CD4-positive, CD25-positive, alpha-beta regulatory T cell (primary cell): ENCODE measurements around the gene PCCA. TPM values are rescaled to one million over a fixed set of nuclear protein-coding genes. Genes with fewer than 3 reads are reported as not detected.

ENCODE experiments used
- ATAC-seq, 2 donors: fragments of 150-1000 bp; cut with Tn5 transposase; one replicate each; pipeline ENCODE4 v1.10.0; 2021; ENCODE audit warnings: low read depth in 2 of 2, moderate number of reproducible peaks in 2 of 2, moderate library complexity in 1 of 2
- DNase-seq, 3 donors: peaks; one replicate each; pipeline versions ENCODE4 v3.0.0 to v3.0.0-alpha.2; 2012 to 2022; ENCODE audit warnings: mixed read lengths in 1 of 3
- H3K27ac ChIP-seq: one replicate; pipeline ENCODE4 v1.7.0; 2013; ENCODE audit warnings: mild to moderate bottlenecking, low read length; ENCODE audit not compliant: insufficient read depth, poor library complexity, severe bottlenecking
- H3K27me3 ChIP-seq: one replicate; pipeline ENCODE4 v1.7.0; 2013; ENCODE audit warnings: low read length; ENCODE audit not compliant: control insufficient read depth, insufficient read depth
- H3K36me3 ChIP-seq: one replicate; pipeline ENCODE4 v1.7.0; 2013; ENCODE audit warnings: mild to moderate bottlenecking, low read length, moderate library complexity; ENCODE audit not compliant: control insufficient read depth, insufficient read depth
- H3K4me1 ChIP-seq: 2 replicates; pipeline ENCODE4 v1.7.0; 2013; ENCODE audit warnings: mild to moderate bottlenecking, low read length; ENCODE audit not compliant: insufficient read depth, control insufficient read depth, poor library complexity, severe bottlenecking
- H3K4me3 ChIP-seq: one replicate; pipeline ENCODE4 v1.7.0; 2013; ENCODE audit warnings: low read depth, mild to moderate bottlenecking, low read length, moderate library complexity
- H3K9me3 ChIP-seq, 2 experiments: 1 replicate in 1 of 2; 2 replicates in 1 of 2; pipeline ENCODE4 v1.7.0; 2013; ENCODE audit warnings: low read length in 2 of 2, mild to moderate bottlenecking in 1 of 2, moderate library complexity in 1 of 2; ENCODE audit not compliant: control insufficient read depth in 2 of 2
- H3K27ac Mint-ChIP-seq, 3 donors: one replicate each; pipeline ENCODE4 v1.8.0; 2020 to 2022; ENCODE audit warnings: mild to moderate bottlenecking in 3 of 3, mixed read lengths in 3 of 3, moderate library complexity in 2 of 3
- H3K27me3 Mint-ChIP-seq: one replicate; pipeline ENCODE4 v1.8.0; 2022; ENCODE audit warnings: mild to moderate bottlenecking, mixed read lengths
- H3K36me3 Mint-ChIP-seq: one replicate; pipeline ENCODE4 v1.8.0; 2020; ENCODE audit warnings: mixed read lengths
- H3K4me1 Mint-ChIP-seq, 4 donors: one replicate each; pipeline ENCODE4 v1.8.0; 2020 to 2022; ENCODE audit warnings: mixed read lengths in 4 of 4, mild to moderate bottlenecking in 1 of 4
- H3K4me3 Mint-ChIP-seq, 4 donors: one replicate each; pipeline ENCODE4 v1.8.0; 2020 to 2022; ENCODE audit warnings: mild to moderate bottlenecking in 4 of 4, mixed read lengths in 4 of 4, moderate library complexity in 3 of 4
- H3K9me3 Mint-ChIP-seq, 7 donors: one replicate each; pipeline ENCODE4 v1.8.0; 2020 to 2022; ENCODE audit warnings: mixed read lengths in 7 of 7, mild to moderate bottlenecking in 3 of 7, moderate library complexity in 2 of 7
- polyA plus RNA-seq, 4 donors: library from polyadenylated mRNA; unstranded; fragments of 300-500 nt; fragmentation: Illumina TruSeq; gene quantifications; one replicate each; pipeline ENCODE4 v1.2.3, GENCODE V29; 2021
- total RNA-seq: library from RNA; stranded (reverse); gene quantifications from one replicate; pipeline ENCODE4 v1.2.3, GENCODE V29; 2022

PCCA gene
- total and polyA plus RNA-seq, 5 donors from 2014 or later, result 8.0 to 14.8 (median 10.4) TPM

GRCh38 chr13:100497389-100497788 lies 408.5 kb downstream of the PCCA start:
- H3K4me1 Mint-ChIP-seq, result no peaks in the 10 kb centered on the region
- Histone ChIP-seq H3K36me3 (no peaks in the 10 kb centered on the region), H3K9me3 (no peaks in the 10 kb centered on the region), H3K4me3 (no peak overlapping the region), H3K4me1 (no peaks in the 10 kb centered on the region), H3K27me3 (no peaks in the 10 kb centered on the region), H3K27ac (no peak overlapping the region)
- DNase-seq (no peak), ATAC-seq (no peak)
- no peaks in the 10 kb centered on the region for H3K9me3 Mint-ChIP-seq
- no peaks in the 10 kb centered on the region for H3K27me3 Mint-ChIP-seq
- no peak overlapping the region for H3K4me3 Mint-ChIP-seq
- H3K27ac Mint-ChIP-seq, result no peak overlapping the region
- peaks cover 17% of the 10 kb centered on the region for H3K36me3 Mint-ChIP-seq

GRCh38 chr13:100502446-100502845 lies 413.6 kb downstream of the PCCA start:
- H3K27me3 Mint-ChIP-seq, result peaks cover 4% of the 10 kb centered on the region

DNA sequence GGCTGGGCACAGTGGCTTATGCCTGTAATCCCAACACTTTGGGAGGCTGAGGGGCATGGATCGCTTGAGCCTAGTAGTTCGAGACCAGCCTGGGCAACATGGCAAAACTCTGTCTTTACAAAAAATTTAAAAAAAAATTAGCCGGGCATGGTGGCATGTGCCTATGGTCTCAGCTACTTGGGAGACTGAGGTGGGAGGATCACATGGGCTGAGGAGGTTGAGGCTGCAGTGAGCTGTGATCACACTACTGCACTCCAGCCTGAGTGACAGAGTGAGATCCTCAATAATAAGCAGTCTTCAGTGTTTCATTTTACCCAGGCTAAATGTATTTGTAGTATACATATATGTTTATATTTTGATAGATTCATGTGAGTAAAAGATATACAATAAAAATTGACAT lies 414.7 kb downstream of the PCCA start:
- H3K4me1 Mint-ChIP-seq, result peaks cover 14 to 32% (median 19%) of the 10 kb centered on the region in 4 donors
- Histone ChIP-seq H3K4me3 (no peak overlapping the region), H3K27ac (no peak overlapping the region), H3K9me3 (no peaks in the 10 kb centered on the region), H3K36me3 (no peaks in the 10 kb centered on the region), H3K27me3 (no peaks in the 10 kb centered on the region), H3K4me1 (peaks cover 14% of the 10 kb centered on the region)
- DNase-seq (no peak), ATAC-seq (no peak)
- H3K36me3 Mint-ChIP-seq, result peaks cover 6% of the 10 kb centered on the region
- H3K9me3 Mint-ChIP-seq, result no peaks in the 10 kb centered on the region
- no peak overlapping the region for H3K27ac Mint-ChIP-seq
- peaks cover 4% of the 10 kb centered on the region for H3K27me3 Mint-ChIP-seq
- no peak overlapping the region for H3K4me3 Mint-ChIP-seq

More at GRCh38 chr13:100502446-100502845, 413.6 kb downstream of the PCCA start:
- Mint-ChIP-seq H3K4me1 (peaks cover 14 to 28% (median 19%) of the 10 kb centered on the region in 4 donors), H3K27ac (no peak overlapping the region), H3K4me3 (peak overlapping the region in 1 of 4 donors; percentile 8), H3K9me3 (no peaks in the 10 kb centered on the region), H3K36me3 (peaks cover 9% of the 10 kb centered on the region)
- Histone ChIP-seq H3K4me1 (peaks cover 14% of the 10 kb centered on the region), H3K36me3 (no peaks in the 10 kb centered on the region), H3K27ac (no peak overlapping the region), H3K27me3 (no peaks in the 10 kb centered on the region), H3K9me3 (no peaks in the 10 kb centered on the region), H3K4me3 (no peak overlapping the region)
- no peak for DNase-seq
- no peak for ATAC-seq

- DNase-seq, result peak in 1 of 3 donors; percentile 41
- no peaks in the 10 kb centered on the region for H3K9me3 ChIP-seq
- H3K4me1 ChIP-seq, result peaks cover 14% of the 10 kb centered on the region
- no peaks in the 10 kb centered on the region for H3K9me3 Mint-ChIP-seq
- H3K27ac Mint-ChIP-seq, result peak overlapping the region in 2 of 3 donors; percentile 73 to 87
- peak; percentile 25 to 34 for ATAC-seq
- H3K4me1 Mint-ChIP-seq, result peaks cover 14 to 32% (median 20%) of the 10 kb centered on the region in 4 donors
- peak overlapping the region; percentile 82 for H3K4me3 ChIP-seq
- H3K4me3 Mint-ChIP-seq, result peak overlapping the region; percentile 78 to 94 (median 81)
- peak overlapping the region; percentile 68 for H3K27ac ChIP-seq
- H3K36me3 ChIP-seq, result no peaks in the 10 kb centered on the region
- no peaks in the 10 kb centered on the region for H3K36me3 Mint-ChIP-seq
- H3K27me3 Mint-ChIP-seq, result peaks cover 4% of the 10 kb centered on the region
- no peaks in the 10 kb centered on the region for H3K27me3 ChIP-seq
Observed at GRCh38 chr13:100506154-100506553, 417.3 kb downstream of the PCCA start.

GRCh38 chr13:100506600-100507422 lies 417.9 kb downstream of the PCCA start:
- DNase-seq (peak in 2 of 3 donors; percentile 33 to 68), ATAC-seq (peak; percentile 62 to 63)
- Mint-ChIP-seq H3K27ac (peak overlapping the region; percentile 54 to 87 (median 73)), H3K27me3 (peaks cover 4% of the 10 kb centered on the region), H3K4me1 (peaks cover 14 to 32% (median 20%) of the 10 kb centered on the region in 4 donors), H3K4me3 (peak overlapping the region; percentile 78 to 94 (median 81)), H3K36me3 (no peaks in the 10 kb centered on the region), H3K9me3 (no peaks in the 10 kb centered on the region)
- Histone ChIP-seq H3K27ac (peak overlapping the region; percentile 68), H3K27me3 (no peaks in the 10 kb centered on the region), H3K4me1 (peaks cover 14% of the 10 kb centered on the region), H3K36me3 (no peaks in the 10 kb centered on the region), H3K4me3 (peak overlapping the region; percentile 82), H3K9me3 (no peaks in the 10 kb centered on the region)

DNA sequence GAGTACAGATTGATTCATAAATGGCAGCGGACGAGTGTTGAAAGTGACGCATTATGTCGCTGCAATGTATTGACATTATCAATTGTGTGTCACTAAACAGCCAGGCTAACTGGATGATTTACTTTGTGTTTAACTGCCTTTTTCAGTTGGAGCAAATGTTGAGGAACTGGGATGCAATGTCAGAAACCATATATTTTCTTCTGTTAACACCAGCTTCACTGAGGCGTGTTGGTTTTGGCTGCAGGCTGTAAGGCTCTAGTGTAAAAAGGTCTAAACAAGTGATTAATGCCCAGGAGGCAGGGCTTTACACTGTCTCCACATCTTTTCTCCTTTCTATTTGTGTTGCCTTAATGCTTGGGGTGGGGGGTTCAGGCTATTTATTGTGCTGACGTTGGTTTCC lies 419.6 kb downstream of the PCCA start:
- no peaks in the 10 kb centered on the region for H3K27me3 ChIP-seq
- no peaks in the 10 kb centered on the region for H3K9me3 Mint-ChIP-seq
- H3K4me3 Mint-ChIP-seq, result no peak overlapping the region
- DNase-seq (no peak), ATAC-seq (no peak)
- no peaks in the 10 kb centered on the region for H3K36me3 ChIP-seq
- no peak overlapping the region for H3K4me3 ChIP-seq
- H3K36me3 Mint-ChIP-seq, result no peaks in the 10 kb centered on the region
- H3K27me3 Mint-ChIP-seq, result peaks cover 4% of the 10 kb centered on the region
- H3K4me1 Mint-ChIP-seq, result peaks cover 14 to 32% (median 18%) of the 10 kb centered on the region in 4 donors
- H3K27ac Mint-ChIP-seq, result peak overlapping the region in 1 of 3 donors; percentile 26
- no peaks in the 10 kb centered on the region for H3K9me3 ChIP-seq
- H3K27ac ChIP-seq, result no peak overlapping the region
- peaks cover 14% of the 10 kb centered on the region for H3K4me1 ChIP-seq

DNA sequence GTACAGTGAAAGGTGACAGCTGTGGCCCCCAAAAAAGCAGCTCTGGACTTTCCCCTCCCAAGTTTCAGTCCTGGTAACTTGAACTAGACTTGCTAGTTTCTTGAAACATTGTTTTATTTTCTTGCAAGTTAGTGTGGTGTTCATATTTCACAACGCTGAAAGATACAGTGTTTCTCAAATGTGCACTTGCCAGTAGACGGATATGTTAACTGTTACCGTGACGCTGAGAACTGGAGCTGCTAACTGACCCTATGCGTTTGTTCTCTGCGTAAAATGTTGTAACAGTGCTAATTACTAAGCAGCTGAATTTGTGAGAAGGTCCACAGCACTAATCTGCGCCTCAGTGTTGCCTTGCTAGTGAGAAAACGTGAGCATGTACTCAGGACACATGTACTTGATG lies 420.1 kb downstream of the PCCA start:
- H3K4me1 ChIP-seq, result peaks cover 14% of the 10 kb centered on the region
- Mint-ChIP-seq H3K27ac (no peak overlapping the region), H3K4me1 (peaks cover 14 to 32% (median 18%) of the 10 kb centered on the region in 4 donors), H3K36me3 (no peaks in the 10 kb centered on the region), H3K4me3 (no peak overlapping the region), H3K27me3 (peaks cover 4% of the 10 kb centered on the region), H3K9me3 (no peaks in the 10 kb centered on the region)
- ATAC-seq (no peak), DNase-seq (no peak)
- no peak overlapping the region for H3K27ac ChIP-seq
- no peaks in the 10 kb centered on the region for H3K9me3 ChIP-seq
- H3K27me3 ChIP-seq, result no peaks in the 10 kb centered on the region
- no peaks in the 10 kb centered on the region for H3K36me3 ChIP-seq
- no peak overlapping the region for H3K4me3 ChIP-seq
